ENCODE measurements around the gene PLCXD3.
A peak's percentile ranks its signal among the peaks of the same experiment; 100 is the strongest.

PLCXD3 gene

DNA sequence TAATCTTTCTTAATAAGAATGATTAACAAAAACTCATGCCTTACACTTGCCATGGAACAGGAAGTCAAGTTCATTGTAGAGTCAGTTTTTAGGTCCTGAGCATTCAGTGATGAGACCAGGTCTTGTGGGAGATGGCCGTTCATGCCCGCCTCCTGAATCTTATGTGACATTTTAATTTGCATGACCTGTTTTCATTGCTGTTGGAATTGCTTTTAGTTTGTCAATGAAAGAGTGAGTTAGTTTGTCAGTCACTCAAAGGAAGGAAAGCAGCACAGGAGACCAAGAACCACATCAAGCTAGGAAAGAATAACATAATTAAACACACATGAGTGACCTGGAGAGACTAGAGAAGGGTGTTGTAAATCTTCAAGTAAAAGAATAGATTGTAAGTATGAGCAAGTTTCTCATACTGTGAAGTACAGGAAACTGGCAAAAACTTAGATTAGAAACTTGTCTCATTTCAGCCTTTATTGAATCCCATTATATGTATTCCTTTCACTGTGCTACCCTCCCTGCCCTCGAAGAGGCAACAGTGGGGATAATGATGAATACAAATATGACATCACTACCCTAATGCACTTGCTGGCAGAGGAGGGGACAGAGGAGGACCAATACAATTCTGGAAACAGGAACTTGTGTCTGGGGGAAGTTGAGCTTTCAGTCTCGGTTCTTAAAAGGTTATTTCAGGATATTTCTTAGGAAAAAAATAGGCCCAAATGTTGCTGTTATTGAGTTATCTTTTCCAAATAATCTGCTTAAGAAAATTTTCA is 232.7 kb downstream of the PLCXD3 start:
- no peak for DNase-seq

DNA sequence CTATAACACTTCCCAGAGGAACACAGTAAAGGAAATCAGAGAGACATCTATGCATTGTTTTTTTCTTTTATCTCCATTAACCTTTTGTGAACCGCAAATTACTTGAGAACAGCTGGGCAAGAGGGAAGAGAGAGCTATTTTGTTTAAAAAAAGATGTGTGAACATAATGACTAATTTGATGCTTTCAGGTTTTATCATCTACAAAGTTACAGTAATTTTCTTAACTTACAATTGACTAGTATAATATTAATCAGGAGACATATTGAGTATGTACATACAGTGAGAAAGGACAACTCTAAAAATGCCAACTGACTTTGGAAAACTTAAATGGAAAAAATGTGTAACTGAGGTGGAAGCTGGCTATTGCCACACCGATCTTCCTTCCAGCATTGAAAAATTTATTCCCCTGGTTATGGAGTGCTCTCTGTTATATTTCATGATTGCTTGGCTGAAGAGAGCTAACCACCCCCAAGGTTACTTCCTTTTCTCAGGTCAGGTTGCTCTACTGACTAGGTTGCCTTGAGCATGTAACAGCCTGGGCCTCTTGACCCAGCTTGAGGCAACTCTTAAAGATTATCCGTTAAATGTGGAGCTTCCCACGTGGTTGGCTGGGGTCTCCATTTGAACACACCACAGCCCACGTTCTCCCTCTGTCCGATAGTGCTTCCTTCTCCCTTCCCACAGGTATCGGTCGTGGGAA is 234.4 kb downstream of the PLCXD3 start:
- DNase-seq = no peak

DNA sequence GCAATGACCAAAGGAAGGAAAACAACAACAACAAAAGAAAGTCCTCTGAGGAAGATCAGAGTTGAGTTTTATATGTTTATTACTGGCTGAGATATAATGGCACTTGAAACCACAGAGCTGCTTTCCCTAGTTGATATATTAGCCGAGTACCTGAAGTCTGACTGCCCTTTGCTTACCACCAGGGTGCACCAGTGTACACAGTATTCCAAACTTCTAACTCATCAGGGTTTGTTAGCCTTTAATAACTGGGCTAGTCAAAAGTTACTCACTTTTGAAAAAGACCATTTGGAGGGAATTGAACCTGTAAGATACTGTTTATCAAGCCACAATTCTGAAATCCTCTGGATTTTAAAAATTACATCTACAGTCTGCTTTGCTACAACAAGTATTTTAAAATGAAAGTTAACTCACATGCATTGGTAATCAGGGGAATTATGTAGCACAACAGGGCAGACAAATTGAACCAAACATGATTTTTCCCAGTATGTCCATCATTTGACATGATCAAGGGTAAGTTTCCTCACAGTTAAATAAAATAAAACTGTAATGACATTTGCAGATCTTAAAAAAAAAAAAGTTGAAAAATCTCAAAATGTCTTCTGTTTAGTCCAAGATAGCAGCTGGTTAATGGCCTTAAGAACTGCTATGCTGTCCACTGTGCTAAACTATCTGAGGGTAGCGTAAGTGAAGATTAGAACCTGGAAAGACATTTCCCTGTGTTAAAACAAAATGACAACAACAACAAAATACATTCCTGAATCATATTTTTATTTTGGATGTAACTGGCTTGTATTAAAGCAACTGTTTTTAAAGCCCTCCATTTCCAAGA is 239.8 kb downstream of the PLCXD3 start:
- peak in 1 of 5 experiments; percentile 16 for DNase-seq

- DNase-seq = no peak
These were observed 241.5 kb downstream of the PLCXD3 start for GRCh38 chr5:41268894-41269293.

GRCh38 chr5:41266377-41266776 is 244.0 kb downstream of the PLCXD3 start:
- no peak for DNase-seq

DNA sequence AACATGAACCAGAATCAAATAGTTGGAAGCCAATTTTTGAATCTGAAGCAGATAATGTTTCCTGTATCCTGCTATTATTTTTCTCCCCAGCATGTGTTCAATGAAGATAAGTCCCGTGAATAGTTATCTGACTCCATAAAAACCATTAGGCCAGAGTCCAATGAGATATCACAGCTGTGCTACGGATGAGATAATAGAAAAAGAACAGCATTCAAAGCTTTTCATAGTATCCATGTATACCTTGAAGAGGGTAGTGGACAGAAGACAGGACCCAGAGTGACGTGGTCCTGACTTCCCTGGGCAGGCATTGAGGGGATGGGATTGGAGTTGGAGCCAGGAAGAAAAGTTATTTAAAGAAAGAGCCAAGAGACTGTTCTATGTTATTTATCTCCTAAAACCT is 246.4 kb downstream of the PLCXD3 start:
- no peak for DNase-seq

- DNase-seq = no peak
These were observed 247.1 kb downstream of the PLCXD3 start for GRCh38 chr5:41263335-41263734.
